H9 (cell line): Measurements from ENCODE around the gene CMTM4. TPM values are rescaled to one million over a fixed set of nuclear protein-coding genes. Genes with fewer than 3 reads are reported as not detected.
A peak's percentile ranks its signal among the peaks of the same experiment; 100 is the strongest.

Experiments used
- DNase-seq: peaks from one replicate; pipeline ENCODE4 v3.0.0-alpha.2; 2017
- H2AFZ ChIP-seq: one replicate; pipeline ENCODE4 v1.6.1; 2013; ENCODE audit warnings: mild to moderate bottlenecking, low read length, control low read depth, moderate library complexity
- H2AK5ac ChIP-seq: 2 replicates; pipeline ENCODE4 v1.6.1; 2013; ENCODE audit warnings: low read length, control low read depth, mixed read lengths; ENCODE audit not compliant: insufficient read length
- H2BK120ac ChIP-seq: one replicate; pipeline ENCODE4 v1.6.1; 2013; ENCODE audit warnings: low read depth, mild to moderate bottlenecking, low read length, control low read depth, inconsistent platforms; ENCODE audit not compliant: poor library complexity, severe bottlenecking
- H2BK12ac ChIP-seq: 2 replicates; pipeline ENCODE4 v1.6.1; 2013; ENCODE audit warnings: low read length, control low read depth, mixed read lengths, low read depth; ENCODE audit not compliant: insufficient read length
- H2BK15ac ChIP-seq: 2 replicates; pipeline ENCODE4 v1.6.1; 2013; ENCODE audit warnings: low read depth, low read length, control low read depth
- H2BK20ac ChIP-seq: one replicate; pipeline ENCODE4 v1.6.1; 2013; ENCODE audit warnings: low read depth, mild to moderate bottlenecking, low read length, control low read depth, inconsistent platforms; ENCODE audit not compliant: poor library complexity, severe bottlenecking
- H2BK5ac ChIP-seq: 2 replicates; pipeline ENCODE4 v1.6.1; 2013; ENCODE audit warnings: low read length, control low read depth, mixed read lengths; ENCODE audit not compliant: insufficient read length
- H3K14ac ChIP-seq: 2 replicates; pipeline ENCODE4 v1.6.1; 2013; ENCODE audit warnings: low read length, control low read depth; ENCODE audit not compliant: insufficient read depth
- H3K18ac ChIP-seq: 2 replicates; pipeline ENCODE4 v1.6.1; 2013; ENCODE audit warnings: low read depth, mild to moderate bottlenecking, mixed read lengths, low read length, control low read depth; ENCODE audit not compliant: insufficient read length
- H3K23ac ChIP-seq: 2 replicates; pipeline ENCODE4 v1.6.1; 2013; ENCODE audit warnings: low read length, control low read depth, mixed read lengths, low read depth; ENCODE audit not compliant: insufficient read length
- H3K23me2 ChIP-seq: 2 replicates; pipeline ENCODE4 v1.6.1; 2013; ENCODE audit warnings: low read depth, mild to moderate bottlenecking, mixed read lengths, low read length, control low read depth; ENCODE audit not compliant: insufficient read length, poor library complexity, severe bottlenecking
- H3K27ac ChIP-seq: 2 replicates; pipeline ENCODE4 v1.5.1; 2013; ENCODE audit warnings: low read length, control low read depth, mixed read lengths, low read depth; ENCODE audit not compliant: insufficient read length
- H3K27me3 ChIP-seq: 2 replicates; pipeline ENCODE4 v1.6.1; 2013; ENCODE audit warnings: low read length, control low read depth, inconsistent platforms; ENCODE audit not compliant: insufficient read depth
- H3K4ac ChIP-seq: 2 replicates; pipeline ENCODE4 v1.6.1; 2013; ENCODE audit warnings: low read depth, mild to moderate bottlenecking, control low read depth, inconsistent platforms, low read length, moderate library complexity
- H3K4me1 ChIP-seq: 2 replicates; pipeline ENCODE4 v1.6.1; 2013; ENCODE audit warnings: low read length, control low read depth, inconsistent platforms; ENCODE audit not compliant: insufficient read depth
- H3K4me2 ChIP-seq: 2 replicates; pipeline ENCODE4 v1.6.1; 2013; ENCODE audit warnings: low read length, control low read depth, mixed read lengths; ENCODE audit not compliant: insufficient read length, insufficient read depth
- H3K56ac ChIP-seq: 2 replicates; pipeline ENCODE4 v1.6.1; 2013; ENCODE audit warnings: low read depth, mild to moderate bottlenecking, mixed read lengths, low read length, control low read depth; ENCODE audit not compliant: insufficient read length
- H3K79me1 ChIP-seq: 2 replicates; pipeline ENCODE4 v1.6.1; 2013; ENCODE audit warnings: low read depth, mild to moderate bottlenecking, moderate library complexity, low read length, control low read depth, inconsistent platforms; ENCODE audit not compliant: insufficient read depth, poor library complexity, severe bottlenecking
- H3K79me2 ChIP-seq: 2 replicates; pipeline ENCODE4 v1.6.1; 2013; ENCODE audit warnings: low read length, control low read depth, inconsistent platforms; ENCODE audit not compliant: insufficient read depth
- H3K9ac ChIP-seq: 2 replicates; pipeline ENCODE4 v1.6.1; 2013; ENCODE audit warnings: low read length, control low read depth, mixed read lengths; ENCODE audit not compliant: insufficient read length; ENCODE audit errors: extremely low read depth
- H3K9me3 ChIP-seq: one replicate; pipeline ENCODE4 v1.6.1; 2013; ENCODE audit warnings: low read depth, low read length, inconsistent platforms; ENCODE audit not compliant: control insufficient read depth
- H3T11ph ChIP-seq: one replicate; pipeline ENCODE4 v1.6.1; 2013; ENCODE audit warnings: mild to moderate bottlenecking, low read length, control low read depth, inconsistent platforms
- H4K20me1 ChIP-seq: one replicate; pipeline ENCODE4 v1.6.1; 2013; ENCODE audit not compliant: control insufficient read depth, insufficient read length, insufficient read depth
- H4K5ac ChIP-seq: 2 replicates; pipeline ENCODE4 v1.6.1; 2013; ENCODE audit warnings: low read depth, mild to moderate bottlenecking, mixed read lengths, low read length, control low read depth; ENCODE audit not compliant: insufficient read length
- H4K8ac ChIP-seq: replicated peaks from 2 replicates; pipeline ENCODE4 v1.6.1; 2013; ENCODE audit warnings: low read length, control low read depth, mixed read lengths, low read depth; ENCODE audit not compliant: insufficient read length
- H4K91ac ChIP-seq: 2 replicates; pipeline ENCODE4 v1.6.1; 2013; ENCODE audit warnings: low read depth, mild to moderate bottlenecking, moderate library complexity, mixed read lengths, low read length, control low read depth; ENCODE audit not compliant: insufficient read length
- H3K27ac Mint-ChIP-seq, 3 experiments: 2 replicates in 2 of 3; 3 replicates in 1 of 3; pipeline ENCODE4 v1.8.0; 2020 to 2021; ENCODE audit warnings: mixed read lengths in 3 of 3, mild to moderate bottlenecking in 1 of 3, moderate library complexity in 1 of 3
- H3K27me3 Mint-ChIP-seq: 2 replicates; pipeline ENCODE4 v1.8.0; 2021; ENCODE audit warnings: low read depth, mild to moderate bottlenecking, moderate library complexity, mixed read lengths
- H3K36me3 Mint-ChIP-seq, 3 experiments: 2 replicates in 2 of 3; 3 replicates in 1 of 3; pipeline ENCODE4 v1.8.0; 2020 to 2021; ENCODE audit warnings: low read depth in 3 of 3, mixed read lengths in 3 of 3; ENCODE audit not compliant: insufficient read depth in 1 of 3
- H3K4me1 Mint-ChIP-seq, 2 experiments: 2 replicates each; pipeline ENCODE4 v1.8.0; 2020; ENCODE audit warnings: mixed read lengths in 2 of 2
- H3K4me3 Mint-ChIP-seq, 2 experiments: 2 replicates in 1 of 2; 3 replicates in 1 of 2; pipeline ENCODE4 v1.8.0; 2020 to 2021; ENCODE audit warnings: mild to moderate bottlenecking in 2 of 2, mixed read lengths in 2 of 2, moderate library complexity in 1 of 2
- H3K9me3 Mint-ChIP-seq, 2 experiments: 2 replicates in 1 of 2; 3 replicates in 1 of 2; pipeline ENCODE4 v1.8.0; 2020; ENCODE audit warnings: mild to moderate bottlenecking in 2 of 2, mixed read lengths in 2 of 2, moderate library complexity in 1 of 2
- WGBS: extraction: QIAGEN DNeasy Blood & Tissue Kit; methylation state at CpG from one replicate; pipeline ENCODE4 v1.1.7; 2013; ENCODE audit warnings: missing lambda C conversion rate, low lambda C conversion rate, mixed read lengths; ENCODE audit not compliant: insufficient read length; ENCODE audit errors: extremely low coverage; 5-methylcytosine and 5-hydroxymethylcytosine counted together
- total RNA-seq: library from RNA; stranded (reverse); gene quantifications from 2 replicates; pipeline ENCODE4 v1.2.1, GENCODE V29; 2021
- TF ChIP-seq, protein P1 (sequence below): fragments of 200-600 bp; sonication (generic); conservative IDR thresholded peaks from 3 replicates; pipeline ENCODE4 v1.8.0; 2021; ENCODE audit warnings: antibody characterized with exemption, mild to moderate bottlenecking

CMTM4 gene
- total RNA-seq, 1 experiment from 2014 or later = 40.5 TPM

GRCh38 chr16:66649636-66650205 is 46.8 kb downstream of the CMTM4 start:
- H4K5ac ChIP-seq = no peak overlapping the region
- H2AFZ ChIP-seq = no peak overlapping the region
- H3K14ac ChIP-seq = no peak overlapping the region; the same call in 1 of the 2 replicates
- no peak overlapping the region for H2BK120ac ChIP-seq
- H3K9me3 ChIP-seq = no peaks in the 10 kb centered on the region
- no peak overlapping the region for H2BK5ac ChIP-seq
- H2BK12ac ChIP-seq = no peak overlapping the region
- H3K4ac ChIP-seq = no peak overlapping the region
- no peaks in the 10 kb centered on the region for H4K20me1 ChIP-seq
- no peak overlapping the region for H3T11ph ChIP-seq
- H3K27ac ChIP-seq = no peak overlapping the region
- DNase-seq = no peak
- Mint-ChIP-seq H3K4me1 (peaks cover 27 to 30% of the 10 kb centered on the region in 2 experiments), H3K27ac (peak overlapping the region in 2 of 3 experiments; percentile 36 to 59; a peak in 2 of 7 replicates), H3K36me3 (no peaks in the 10 kb centered on the region; a peak in 1 of 7 replicates), H3K4me3 (no peak overlapping the region), H3K27me3 (no peaks in the 10 kb centered on the region; the same call in 1 of the 2 replicates), H3K9me3 (no peaks in the 10 kb centered on the region)
- no peak overlapping the region for H2AK5ac ChIP-seq
- H3K23me2 ChIP-seq = no peaks in the 10 kb centered on the region
- no peak overlapping the region for H3K4me2 ChIP-seq
- no peak overlapping the region for H3K23ac ChIP-seq
- WGBS = no CpG with 5 or more reads among the region's 9 CpGs
- no peak overlapping the region for H3K9ac ChIP-seq
- H3K27me3 ChIP-seq = no peaks in the 10 kb centered on the region
- peaks cover 3% of the 10 kb centered on the region for H3K79me1 ChIP-seq
- no peak overlapping the region for H2BK15ac ChIP-seq
- TF ChIP-seq, protein P1, sequence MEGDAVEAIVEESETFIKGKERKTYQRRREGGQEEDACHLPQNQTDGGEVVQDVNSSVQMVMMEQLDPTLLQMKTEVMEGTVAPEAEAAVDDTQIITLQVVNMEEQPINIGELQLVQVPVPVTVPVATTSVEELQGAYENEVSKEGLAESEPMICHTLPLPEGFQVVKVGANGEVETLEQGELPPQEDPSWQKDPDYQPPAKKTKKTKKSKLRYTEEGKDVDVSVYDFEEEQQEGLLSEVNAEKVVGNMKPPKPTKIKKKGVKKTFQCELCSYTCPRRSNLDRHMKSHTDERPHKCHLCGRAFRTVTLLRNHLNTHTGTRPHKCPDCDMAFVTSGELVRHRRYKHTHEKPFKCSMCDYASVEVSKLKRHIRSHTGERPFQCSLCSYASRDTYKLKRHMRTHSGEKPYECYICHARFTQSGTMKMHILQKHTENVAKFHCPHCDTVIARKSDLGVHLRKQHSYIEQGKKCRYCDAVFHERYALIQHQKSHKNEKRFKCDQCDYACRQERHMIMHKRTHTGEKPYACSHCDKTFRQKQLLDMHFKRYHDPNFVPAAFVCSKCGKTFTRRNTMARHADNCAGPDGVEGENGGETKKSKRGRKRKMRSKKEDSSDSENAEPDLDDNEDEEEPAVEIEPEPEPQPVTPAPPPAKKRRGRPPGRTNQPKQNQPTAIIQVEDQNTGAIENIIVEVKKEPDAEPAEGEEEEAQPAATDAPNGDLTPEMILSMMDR = no peak
- no peak overlapping the region for H3K56ac ChIP-seq
- no peak overlapping the region for H2BK20ac ChIP-seq
- H4K91ac ChIP-seq = no peak overlapping the region
- H4K8ac ChIP-seq = no peak overlapping the region
- peak overlapping the region; percentile 25 for H3K18ac ChIP-seq
- no peaks in the 10 kb centered on the region for H3K79me2 ChIP-seq
- no peaks in the 10 kb centered on the region; the same call in 1 of the 2 replicates for H3K4me1 ChIP-seq
